ENCODE results near the gene TMEM259.

DNA sequence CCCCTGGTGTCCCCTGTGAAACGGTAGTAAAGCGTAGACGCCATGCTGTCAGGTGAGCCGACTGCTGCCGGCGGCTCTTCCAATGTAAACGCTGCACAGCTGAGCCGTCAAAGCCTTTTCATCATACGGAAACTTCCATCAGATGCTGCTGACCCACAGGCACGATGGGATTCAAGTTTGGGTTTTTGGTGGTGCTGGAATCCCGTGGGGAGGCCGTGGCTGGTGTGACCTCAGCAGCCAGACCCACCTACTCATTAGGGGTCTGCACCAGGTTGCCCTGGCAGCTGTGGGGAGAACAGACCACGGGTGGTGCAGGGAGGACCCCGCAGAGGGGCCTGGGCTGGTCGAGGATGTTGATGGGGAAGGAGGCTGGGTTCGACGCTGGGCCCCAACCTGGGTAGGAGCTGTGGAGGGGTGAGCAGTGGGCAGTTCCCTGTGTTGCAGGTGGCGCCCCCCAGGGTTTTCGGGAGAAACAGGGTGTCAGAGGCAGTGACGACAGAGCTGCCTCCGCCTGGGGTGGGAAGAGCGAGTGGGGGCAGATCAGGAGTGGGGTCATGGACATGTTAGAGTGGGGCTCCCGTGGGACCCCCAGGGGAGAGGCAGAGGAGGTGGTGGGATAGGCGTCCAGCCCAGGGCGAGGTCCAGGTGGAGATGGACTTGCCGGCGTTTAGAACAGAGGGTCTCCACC lies 14.1 kb downstream of the TMEM259 start:
- TF ChIP-seq, protein P1, sequence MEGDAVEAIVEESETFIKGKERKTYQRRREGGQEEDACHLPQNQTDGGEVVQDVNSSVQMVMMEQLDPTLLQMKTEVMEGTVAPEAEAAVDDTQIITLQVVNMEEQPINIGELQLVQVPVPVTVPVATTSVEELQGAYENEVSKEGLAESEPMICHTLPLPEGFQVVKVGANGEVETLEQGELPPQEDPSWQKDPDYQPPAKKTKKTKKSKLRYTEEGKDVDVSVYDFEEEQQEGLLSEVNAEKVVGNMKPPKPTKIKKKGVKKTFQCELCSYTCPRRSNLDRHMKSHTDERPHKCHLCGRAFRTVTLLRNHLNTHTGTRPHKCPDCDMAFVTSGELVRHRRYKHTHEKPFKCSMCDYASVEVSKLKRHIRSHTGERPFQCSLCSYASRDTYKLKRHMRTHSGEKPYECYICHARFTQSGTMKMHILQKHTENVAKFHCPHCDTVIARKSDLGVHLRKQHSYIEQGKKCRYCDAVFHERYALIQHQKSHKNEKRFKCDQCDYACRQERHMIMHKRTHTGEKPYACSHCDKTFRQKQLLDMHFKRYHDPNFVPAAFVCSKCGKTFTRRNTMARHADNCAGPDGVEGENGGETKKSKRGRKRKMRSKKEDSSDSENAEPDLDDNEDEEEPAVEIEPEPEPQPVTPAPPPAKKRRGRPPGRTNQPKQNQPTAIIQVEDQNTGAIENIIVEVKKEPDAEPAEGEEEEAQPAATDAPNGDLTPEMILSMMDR (IDR thresholded peaks at IDR 0.05) = no peak
- no peak for TF ChIP-seq POLR2A (IDR thresholded peaks at IDR 0.05)
